ENCODE results near the gene MEF2D. TPM values are rescaled to one million over a fixed set of nuclear protein-coding genes. Genes with fewer than 3 reads are reported as not detected.

MEF2D gene
- polyA plus RNA-seq, 1 experiment: 9.9 TPM

DNA sequence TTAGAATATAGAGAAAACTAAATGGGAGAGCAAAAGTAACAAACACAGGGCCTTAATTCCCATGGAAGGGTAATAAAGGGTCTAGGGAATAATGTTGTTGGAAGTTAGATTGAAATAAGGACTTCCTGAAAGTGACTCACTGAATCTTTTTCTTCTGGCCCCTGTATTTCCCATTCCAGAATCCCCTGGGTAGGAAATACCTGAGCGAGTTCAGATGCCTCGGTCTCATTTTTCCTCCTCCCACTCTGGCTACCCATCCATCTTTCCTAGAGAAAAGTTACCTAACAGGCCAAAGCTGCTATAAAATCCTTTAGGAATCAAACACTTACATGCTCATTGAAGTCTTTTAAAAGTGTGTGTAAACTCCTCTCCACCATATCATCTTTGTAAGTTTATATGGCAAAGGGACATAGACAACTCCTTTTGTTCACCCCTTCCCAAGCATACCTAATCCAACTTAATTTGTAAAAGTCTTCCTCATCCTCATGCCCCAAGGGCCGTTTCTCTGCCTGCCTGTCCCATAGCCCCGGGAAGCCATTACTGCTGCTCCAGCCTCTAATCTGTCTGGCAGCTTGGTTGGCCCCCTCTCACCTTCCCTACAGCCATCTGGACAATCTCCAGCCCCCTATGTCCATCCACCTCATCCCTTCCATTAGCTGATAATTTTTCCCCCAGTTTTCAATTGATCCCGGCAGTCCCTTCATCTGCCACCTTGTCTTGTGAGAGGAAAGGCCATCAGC lies 3.3 kb upstream of the MEF2D start:
- no peak for DNase-seq (ENCODE audit: low read depth, low spot score)
- ChIA-PET POLR2A (interaction anchor here (0.6 to 1.9 kb wide), 4 partner anchors 24 to 433 kb away, joined by 3 to 15 read pairs (median 4); no protein-coding TSS in a partner anchor), CTCF (interaction anchor here (1.0 to 1.2 kb wide), 3 partner anchors 13 to 157 kb away, joined by 3 to 4 read pairs (median 3); no protein-coding TSS in a partner anchor)
- H3K27ac ChIP-seq (ENCODE audit: low read depth, low read length): peak overlapping the region; percentile 100
- peak overlapping the region; percentile 21; the same call in 1 of the 2 replicates for H3K4me3 ChIP-seq (ENCODE audit: low read depth, low read length)
- no peaks in the 10 kb centered on the region; the same call in 1 of the 2 replicates for H3K9me3 ChIP-seq (ENCODE audit: control insufficient read depth, insufficient read depth, low read length)
- no peaks in the 10 kb centered on the region for H3K27me3 ChIP-seq (ENCODE audit: control insufficient read depth, insufficient read depth, low read length)
- TF ChIP-seq, protein P1, sequence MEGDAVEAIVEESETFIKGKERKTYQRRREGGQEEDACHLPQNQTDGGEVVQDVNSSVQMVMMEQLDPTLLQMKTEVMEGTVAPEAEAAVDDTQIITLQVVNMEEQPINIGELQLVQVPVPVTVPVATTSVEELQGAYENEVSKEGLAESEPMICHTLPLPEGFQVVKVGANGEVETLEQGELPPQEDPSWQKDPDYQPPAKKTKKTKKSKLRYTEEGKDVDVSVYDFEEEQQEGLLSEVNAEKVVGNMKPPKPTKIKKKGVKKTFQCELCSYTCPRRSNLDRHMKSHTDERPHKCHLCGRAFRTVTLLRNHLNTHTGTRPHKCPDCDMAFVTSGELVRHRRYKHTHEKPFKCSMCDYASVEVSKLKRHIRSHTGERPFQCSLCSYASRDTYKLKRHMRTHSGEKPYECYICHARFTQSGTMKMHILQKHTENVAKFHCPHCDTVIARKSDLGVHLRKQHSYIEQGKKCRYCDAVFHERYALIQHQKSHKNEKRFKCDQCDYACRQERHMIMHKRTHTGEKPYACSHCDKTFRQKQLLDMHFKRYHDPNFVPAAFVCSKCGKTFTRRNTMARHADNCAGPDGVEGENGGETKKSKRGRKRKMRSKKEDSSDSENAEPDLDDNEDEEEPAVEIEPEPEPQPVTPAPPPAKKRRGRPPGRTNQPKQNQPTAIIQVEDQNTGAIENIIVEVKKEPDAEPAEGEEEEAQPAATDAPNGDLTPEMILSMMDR (IDR thresholded peaks at IDR 0.05; ENCODE audit: low read depth, low read length): no peak

DNA sequence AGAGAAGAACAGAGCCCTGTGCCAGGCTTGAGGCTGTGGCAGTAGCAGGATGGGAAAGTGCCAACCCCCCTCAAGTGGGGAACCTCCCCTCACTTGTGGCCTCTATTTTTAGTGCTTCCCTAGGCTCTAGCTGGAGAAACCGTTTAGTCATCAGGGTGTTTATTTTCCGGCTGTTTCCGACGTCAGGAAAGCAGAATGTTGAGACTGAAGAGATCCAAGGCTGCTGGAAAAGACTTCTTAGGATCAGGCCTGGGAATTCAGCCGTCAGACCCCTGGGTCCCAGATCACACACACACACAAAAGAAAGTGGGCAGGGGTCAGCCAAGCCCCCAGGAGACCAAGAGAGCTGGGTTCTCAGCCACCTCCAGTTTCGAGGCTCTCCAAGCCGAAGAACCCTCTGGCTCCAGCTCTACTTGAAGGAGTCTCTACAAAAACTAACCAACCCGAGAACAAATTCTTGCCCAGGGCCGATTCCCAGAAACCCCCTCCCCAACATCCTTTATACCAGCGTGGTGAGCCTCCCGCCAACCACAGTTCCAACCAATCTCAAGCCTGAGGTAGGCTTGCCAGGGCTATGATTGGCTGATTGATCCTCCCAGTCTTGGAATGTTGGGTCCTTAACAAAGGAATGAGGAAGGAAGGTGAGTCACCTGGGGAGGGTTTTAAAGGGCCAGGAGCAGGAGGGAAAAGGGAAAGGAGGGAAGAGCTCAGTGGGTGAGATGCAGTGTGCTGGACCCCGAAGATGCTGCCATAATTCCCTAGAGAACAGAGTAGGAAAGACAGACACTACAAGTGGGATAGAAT lies 2.5 kb upstream of the MEF2D start:
- peak overlapping the region; percentile 100 for H3K27ac ChIP-seq (ENCODE audit: low read depth, low read length)
- DNase-seq (ENCODE audit: low read depth, low spot score): peak; percentile 89
- CTCF ChIA-PET: no interaction called here
- H3K4me3 ChIP-seq (ENCODE audit: low read depth, low read length): peak overlapping the region; percentile 45
- POLR2A ChIA-PET: interaction anchor here (0.6 to 1.1 kb wide), 2 partner anchors 69 to 432 kb away, joined by 3 to 4 read pairs; no protein-coding TSS in a partner anchor
- TF ChIP-seq, protein P1 (IDR thresholded peaks at IDR 0.05; ENCODE audit: low read depth, low read length): no peak
- H3K27me3 ChIP-seq (ENCODE audit: control insufficient read depth, insufficient read depth, low read length): no peaks in the 10 kb centered on the region
- no peaks in the 10 kb centered on the region; the same call in 1 of the 2 replicates for H3K9me3 ChIP-seq (ENCODE audit: control insufficient read depth, insufficient read depth, low read length)

DNA sequence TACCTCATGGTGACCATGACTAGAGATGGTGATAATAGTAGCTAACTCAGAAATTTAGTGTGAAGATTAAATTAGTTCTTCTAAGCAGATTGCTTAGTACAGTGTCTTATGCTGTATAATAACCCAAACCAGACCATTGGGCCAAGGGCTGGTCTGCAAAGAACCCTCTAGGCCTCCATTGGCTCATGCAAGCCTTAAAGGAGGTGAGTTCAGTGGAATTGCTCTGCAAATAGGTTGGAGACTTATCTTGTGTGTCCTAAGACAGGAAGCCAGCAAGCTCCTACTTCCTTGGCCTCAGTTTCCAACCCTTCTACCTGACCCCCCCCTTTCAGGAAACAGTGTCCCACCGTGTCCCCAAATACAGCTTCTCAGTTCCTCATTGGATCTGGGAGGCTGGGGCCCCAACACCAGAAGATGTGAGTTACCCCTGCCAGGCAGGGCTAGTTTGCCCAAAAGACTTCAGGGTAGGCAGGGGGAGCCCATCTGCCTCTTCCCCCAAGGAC lies 1.9 kb upstream of the MEF2D start:
- ChIA-PET POLR2A (interaction anchor here (1.1 kb wide), 1 partner anchor 69 kb away, joined by 3 read pairs; no protein-coding TSS in a partner anchor), CTCF (interaction anchor here (1.2 kb wide), 1 partner anchor 14 kb away, joined by 3 read pairs; no protein-coding TSS in a partner anchor)
- Histone ChIP-seq H3K27ac (ENCODE audit: low read depth, low read length) (peak overlapping the region; percentile 100), H3K9me3 (ENCODE audit: control insufficient read depth, insufficient read depth, low read length) (no peaks in the 10 kb centered on the region; the same call in 1 of the 2 replicates), H3K4me3 (ENCODE audit: low read depth, low read length) (no peak overlapping the region; the same call in 1 of the 2 replicates), H3K27me3 (ENCODE audit: control insufficient read depth, insufficient read depth, low read length) (no peaks in the 10 kb centered on the region)
- TF ChIP-seq, protein P1 (IDR thresholded peaks at IDR 0.05; ENCODE audit: low read depth, low read length): no peak
- DNase-seq (ENCODE audit: low read depth, low spot score): no peak

DNA sequence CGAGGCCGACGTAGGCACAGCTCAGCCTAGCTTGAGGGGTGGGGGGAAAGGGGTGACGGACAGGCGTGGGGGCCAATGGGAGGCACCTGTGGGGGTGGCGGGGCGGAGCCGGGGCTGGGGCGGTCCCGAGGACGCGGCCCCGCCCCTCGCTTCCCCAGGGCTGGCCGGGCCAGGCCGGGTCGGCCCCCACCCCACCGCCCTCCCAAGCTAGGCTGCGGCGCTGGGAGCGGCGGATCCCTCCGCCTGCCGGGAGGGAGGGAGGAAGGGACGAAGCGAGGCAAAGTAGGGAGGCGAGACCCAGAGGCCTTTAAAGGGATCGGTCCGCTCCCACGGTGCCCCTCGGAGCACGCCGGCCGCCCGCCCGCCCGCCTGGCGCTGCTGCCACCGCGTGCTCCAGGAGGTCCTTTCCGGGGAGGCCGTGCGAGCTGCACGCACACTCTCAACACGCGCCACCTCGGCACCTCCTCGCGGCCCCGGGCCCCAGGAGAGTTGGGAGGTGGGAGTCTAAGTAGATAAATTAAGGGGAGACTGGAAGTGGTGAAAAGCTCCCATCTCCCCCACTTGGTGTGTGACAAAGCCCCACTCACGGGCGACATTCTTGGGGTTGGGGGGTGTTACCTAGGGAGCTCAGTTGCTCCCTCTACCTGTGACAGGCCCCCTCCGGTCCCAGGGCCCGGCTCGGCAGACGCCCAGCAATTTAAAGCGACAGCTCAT lies 375 bp upstream of the MEF2D start:
- no peaks in the 10 kb centered on the region for H3K27me3 ChIP-seq (ENCODE audit: control insufficient read depth, insufficient read depth, low read length)
- peak overlapping the region; percentile 94 for H3K4me3 ChIP-seq (ENCODE audit: low read depth, low read length)
- TF ChIP-seq, protein P1 (IDR thresholded peaks at IDR 0.05; ENCODE audit: low read depth, low read length): peak; percentile 38
- peak overlapping the region; percentile 100 for H3K27ac ChIP-seq (ENCODE audit: low read depth, low read length)
- ChIA-PET POLR2A (interaction anchor here (0.5 to 3.2 kb wide), 18 partner anchors 10 to 607 kb away, joined by 3 to 33 read pairs (median 4); partner anchors contain the start of genes PMF1 and SMG5), CTCF (interaction anchor here (0.7 to 1.8 kb wide), 6 partner anchors 11 to 70 kb away, joined by 3 to 16 read pairs (median 3); no protein-coding TSS in a partner anchor)
- no peaks in the 10 kb centered on the region; the same call in 1 of the 2 replicates for H3K9me3 ChIP-seq (ENCODE audit: control insufficient read depth, insufficient read depth, low read length)
- DNase-seq (ENCODE audit: low read depth, low spot score): peak; percentile 92
